Glomerular endothelial cell (primary cell): ENCODE data around the gene DOCK4. TPM values are rescaled to one million over a fixed set of nuclear protein-coding genes. Genes with fewer than 3 reads are reported as not detected.

Source experiments
- DNase-seq: peaks from one replicate; pipeline ENCODE4 v3.0.0-alpha.2; 2011; ENCODE audit warnings: low read depth, low spot score; ENCODE audit errors: extremely low read depth
- total RNA-seq: library from RNA; depleted of rRNA; stranded (reverse); fragments of >200 nt; gene quantifications from 2 replicates; pipeline ENCODE4 v1.2.3, GENCODE V29; 2015

Gene DOCK4
- total RNA-seq, 1 donor from 2014 or later: 150 TPM

DNA sequence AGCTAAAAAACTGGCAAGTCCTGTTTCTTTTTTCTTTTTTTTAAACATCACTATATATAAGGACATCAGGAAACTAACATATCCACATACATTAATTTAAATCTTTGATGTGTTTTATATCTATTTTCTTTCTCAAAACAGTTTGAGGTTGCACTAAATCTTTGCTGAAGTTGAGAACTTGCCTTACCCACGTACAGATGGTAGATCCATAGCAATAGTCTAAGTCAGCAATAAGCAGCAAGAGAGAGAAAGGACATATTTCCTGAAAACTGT is 417.2 kb downstream of the DOCK4 start:
- DNase-seq: no peak

- DNase-seq: no peak
These were observed 417.7 kb downstream of the DOCK4 start for GRCh38 chr7:111788286-111789047.

DNA sequence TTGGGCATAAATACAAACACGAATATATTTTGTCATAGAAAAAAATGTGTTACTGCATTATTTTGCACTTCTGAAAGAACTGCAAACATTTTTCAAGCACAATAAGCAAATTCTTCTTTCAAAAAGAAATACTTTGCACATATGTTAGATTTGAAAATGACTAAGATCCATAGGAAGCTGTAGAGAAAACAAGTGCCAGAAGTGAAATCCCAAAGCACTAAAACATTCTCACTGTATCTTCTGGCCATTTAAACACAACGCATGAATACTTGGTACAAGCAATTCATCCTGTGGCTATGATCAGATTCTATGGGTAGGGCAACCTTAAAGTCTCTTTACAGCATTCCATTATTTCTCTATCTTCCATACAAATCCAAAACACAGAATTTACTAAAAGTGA is 418.5 kb downstream of the DOCK4 start:
- DNase-seq: no peak

DNA sequence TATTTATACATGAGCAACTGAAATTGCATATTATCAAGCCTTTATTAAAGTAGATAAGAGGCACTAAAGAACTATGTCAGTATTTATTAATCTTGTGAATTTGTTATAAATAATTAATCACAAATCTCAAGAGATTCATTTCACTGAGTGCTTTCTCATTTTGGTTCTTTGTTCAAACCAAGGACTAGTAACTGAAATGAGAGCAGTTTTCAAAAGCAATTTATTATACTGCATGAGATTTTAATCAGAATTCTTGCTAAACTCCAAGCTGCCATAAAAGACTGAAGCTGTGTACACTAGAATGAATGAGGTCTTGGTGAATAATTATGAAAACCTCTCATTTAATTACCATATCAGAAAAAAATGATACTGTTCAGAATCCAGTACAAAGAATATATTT is 419.1 kb downstream of the DOCK4 start:
- no peak for DNase-seq

DNA sequence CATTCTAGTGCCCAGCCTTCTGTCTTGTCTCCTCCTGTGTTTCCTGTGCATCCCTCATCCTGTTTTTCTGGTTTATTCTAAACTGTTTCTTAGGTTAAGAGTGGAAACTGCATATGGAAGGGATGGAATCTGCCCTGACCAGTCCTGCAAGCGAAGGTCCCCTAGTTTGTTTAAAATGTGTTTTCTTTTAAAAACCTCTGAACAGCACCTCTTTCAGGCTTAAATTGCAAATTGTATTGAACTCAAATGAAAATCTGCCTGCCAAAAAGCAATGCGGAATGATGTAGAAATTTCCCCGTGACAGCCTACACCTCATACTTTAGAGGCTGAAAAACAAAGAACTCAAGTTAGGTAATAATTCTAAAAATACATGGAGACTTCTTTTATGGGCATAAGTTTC is 421.1 kb downstream of the DOCK4 start:
- DNase-seq: no peak

DNA sequence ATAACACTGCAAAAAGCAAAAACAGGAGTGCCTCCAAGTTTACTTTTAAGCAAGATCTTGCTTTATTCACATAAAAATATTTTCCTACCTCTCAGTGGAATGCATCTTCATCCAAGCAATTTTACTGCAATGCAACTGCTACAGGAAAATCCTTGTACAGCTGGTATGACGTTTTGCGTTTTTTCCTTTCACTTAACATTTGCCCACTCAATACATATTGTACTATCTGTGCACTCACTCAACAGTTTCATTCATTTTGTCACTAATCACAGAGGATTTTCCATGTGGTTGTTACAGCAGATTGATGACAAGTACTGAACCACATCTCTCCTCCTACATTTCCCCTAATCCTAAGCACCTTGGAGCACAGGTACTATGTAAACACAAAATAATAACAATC is 421.9 kb downstream of the DOCK4 start:
- DNase-seq: no peak

DNA sequence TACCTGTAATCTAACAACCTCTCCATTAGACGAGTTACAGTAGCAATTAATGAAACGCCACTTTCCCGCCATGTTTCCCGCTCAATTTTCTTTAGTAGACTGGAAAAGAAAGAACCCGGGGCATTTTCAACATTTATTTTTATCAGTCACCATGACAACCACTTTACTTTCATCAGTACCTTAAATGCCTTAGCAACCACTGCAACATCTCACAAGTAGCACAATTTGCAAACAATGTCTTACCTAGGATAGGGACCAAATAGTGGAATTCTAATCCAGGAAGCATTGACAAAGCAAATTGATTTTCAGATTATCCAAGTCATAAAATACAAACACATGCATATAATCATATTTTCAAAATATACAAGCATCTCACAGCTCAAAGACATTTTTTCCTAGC is 422.3 kb downstream of the DOCK4 start:
- no peak for DNase-seq

DNA sequence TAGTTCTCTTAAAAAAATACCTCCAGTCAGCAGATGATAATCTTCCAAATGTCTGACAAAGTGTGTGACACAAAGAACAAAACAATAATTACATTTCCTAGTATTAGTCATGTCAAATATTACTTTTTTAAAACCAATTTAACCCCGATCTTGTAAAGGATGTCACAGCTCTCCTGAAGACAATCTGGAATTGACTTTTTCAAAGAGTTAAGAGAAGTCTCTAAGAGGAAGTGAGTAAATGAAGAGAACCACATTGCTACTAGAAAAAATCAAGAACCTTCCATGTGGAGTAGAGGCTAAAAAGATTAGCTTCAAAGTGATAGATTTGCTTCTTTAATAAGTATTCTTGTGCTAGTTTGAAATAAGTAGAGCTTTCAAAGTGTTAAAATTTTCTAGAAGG is 425.7 kb downstream of the DOCK4 start:
- no peak for DNase-seq

GRCh38 chr7:111775206-111775605 is 431.0 kb downstream of the DOCK4 start:
- no peak for DNase-seq

- no peak for DNase-seq
These were observed 433.5 kb downstream of the DOCK4 start for GRCh38 chr7:111772716-111773115.

- DNase-seq: no peak
These were observed 434.6 kb downstream of the DOCK4 start for GRCh38 chr7:111771638-111772037.

GRCh38 chr7:111770116-111770515 is 436.1 kb downstream of the DOCK4 start:
- DNase-seq: no peak

GRCh38 chr7:111765751-111766643 is 440.2 kb downstream of the DOCK4 start:
- DNase-seq: no peak

GRCh38 chr7:111763221-111763801 is 442.9 kb downstream of the DOCK4 start:
- DNase-seq: no peak

DNA sequence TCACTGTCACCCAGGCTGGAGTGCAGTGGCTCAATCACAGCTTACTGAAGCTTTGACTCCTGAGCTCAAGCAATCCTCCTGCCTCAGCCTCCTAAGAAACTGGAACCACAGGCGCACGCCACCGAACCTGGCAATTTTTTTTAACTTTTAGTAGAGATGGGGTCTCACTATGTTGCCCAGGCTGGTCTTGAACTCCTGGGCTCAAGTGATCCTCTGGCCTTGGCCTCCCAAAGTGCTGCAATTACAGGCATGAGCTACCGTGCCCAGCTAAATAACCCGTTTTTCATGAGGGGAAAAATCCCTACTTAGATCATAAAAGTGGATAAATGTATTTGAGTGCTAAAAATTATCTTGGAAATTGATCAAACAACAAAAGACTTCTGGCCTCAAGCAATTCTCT is 443.4 kb downstream of the DOCK4 start:
- DNase-seq: no peak

- no peak for DNase-seq
These were observed 444.0 kb downstream of the DOCK4 start for GRCh38 chr7:111762211-111762610.

DNA sequence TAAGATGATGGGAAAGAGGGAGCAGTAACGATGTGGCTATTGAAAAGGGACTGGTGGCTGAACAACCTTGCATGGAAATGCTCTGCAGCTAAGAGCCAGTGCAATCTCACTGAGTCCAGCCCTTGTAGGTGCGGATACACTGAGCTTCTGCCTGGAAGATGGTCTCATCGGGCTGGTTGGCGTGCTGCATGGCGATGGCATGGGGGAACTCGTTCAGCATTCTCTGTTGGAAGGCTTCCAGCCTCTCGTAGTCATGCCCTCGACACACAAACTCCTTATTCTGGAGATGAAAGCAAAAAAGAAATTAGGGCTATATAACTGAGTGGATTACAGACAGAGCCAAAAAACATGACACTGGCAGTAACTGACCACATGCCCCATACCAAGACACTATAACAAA is 446.2 kb downstream of the DOCK4 start:
- no peak for DNase-seq

GRCh38 chr7:111758332-111758731 is 447.9 kb downstream of the DOCK4 start:
- no peak for DNase-seq

GRCh38 chr7:111756687-111757178 is 449.5 kb downstream of the DOCK4 start:
- DNase-seq: no peak

DNA sequence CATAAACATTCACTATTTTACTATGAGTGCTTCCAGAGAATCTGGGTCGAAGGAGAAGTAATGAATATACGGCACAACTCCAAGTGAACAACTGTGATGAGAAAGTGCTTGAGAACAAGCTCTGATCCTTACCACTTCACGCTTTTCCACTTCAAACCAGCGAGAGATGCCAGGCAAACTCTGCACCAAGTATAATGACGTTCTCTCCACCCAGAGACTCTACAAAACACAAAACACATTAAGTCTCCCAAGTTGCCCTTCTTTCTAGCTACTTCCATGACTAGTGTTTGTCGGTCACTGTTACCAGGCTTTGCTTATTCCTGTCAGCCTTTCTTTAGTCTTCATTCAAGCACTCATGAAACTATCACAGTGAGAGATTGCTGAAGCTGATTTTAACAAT is 450.8 kb downstream of the DOCK4 start:
- DNase-seq: no peak

GRCh38 chr7:111753968-111754367 is 452.2 kb downstream of the DOCK4 start:
- no peak for DNase-seq
